GM12872 (cell line): ENCODE results near the gene PDZRN4.

ENCODE experiments used
- CTCF ChIP-seq: IDR thresholded peaks from 3 replicates; pipeline ENCODE4 v1.5.1; 2011; ENCODE audit warnings: low read depth, mild to moderate bottlenecking, low read length, moderate library complexity; ENCODE audit not compliant: insufficient read depth

PDZRN4 gene

DNA sequence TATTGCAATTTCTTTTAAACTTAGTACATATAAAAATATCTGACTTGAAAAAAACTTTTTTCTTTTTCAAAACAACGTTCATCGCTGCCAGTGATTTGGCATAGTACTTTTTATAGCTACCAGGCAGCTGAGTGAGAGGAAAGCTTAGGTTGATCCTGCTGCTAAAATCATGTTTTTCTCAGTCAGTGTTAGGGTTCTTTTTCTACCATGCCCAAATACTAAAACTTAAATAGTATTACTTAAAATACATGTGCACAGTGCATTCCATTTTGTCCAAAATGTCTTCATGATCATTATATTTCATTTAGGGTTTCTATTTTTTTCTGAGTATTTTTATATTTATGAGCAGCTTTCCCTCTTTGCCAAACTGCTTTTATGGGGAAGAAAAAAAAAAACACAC, 123.8 kb downstream of the PDZRN4 start:
- TF ChIP-seq CTCF = no peak

DNA sequence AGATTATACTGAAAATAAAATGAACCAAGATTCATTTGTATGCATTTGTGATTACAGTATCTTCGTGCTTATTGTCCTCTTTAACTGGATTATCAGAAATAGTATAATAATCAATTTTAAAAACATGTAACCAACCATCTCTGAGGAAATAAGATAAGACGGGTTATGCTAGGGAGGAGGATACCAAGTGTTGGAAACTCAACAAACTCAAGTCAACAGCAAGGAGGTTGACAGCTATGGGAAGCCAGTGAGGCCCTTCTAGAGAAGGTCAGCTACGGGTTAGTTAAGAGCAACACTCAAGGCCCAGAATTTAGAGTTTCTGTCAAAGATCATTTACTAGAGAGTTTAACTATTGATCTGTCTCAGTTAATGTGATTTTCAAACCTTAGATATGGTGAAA, 137.2 kb downstream of the PDZRN4 start:
- no peak for TF ChIP-seq CTCF

GRCh38 chr12:41327096-41327895, 139.2 kb downstream of the PDZRN4 start:
- TF ChIP-seq CTCF = no peak

- no peak for TF ChIP-seq CTCF
Measured at GRCh38 chr12:41333974-41334373, 145.9 kb downstream of the PDZRN4 start.

DNA sequence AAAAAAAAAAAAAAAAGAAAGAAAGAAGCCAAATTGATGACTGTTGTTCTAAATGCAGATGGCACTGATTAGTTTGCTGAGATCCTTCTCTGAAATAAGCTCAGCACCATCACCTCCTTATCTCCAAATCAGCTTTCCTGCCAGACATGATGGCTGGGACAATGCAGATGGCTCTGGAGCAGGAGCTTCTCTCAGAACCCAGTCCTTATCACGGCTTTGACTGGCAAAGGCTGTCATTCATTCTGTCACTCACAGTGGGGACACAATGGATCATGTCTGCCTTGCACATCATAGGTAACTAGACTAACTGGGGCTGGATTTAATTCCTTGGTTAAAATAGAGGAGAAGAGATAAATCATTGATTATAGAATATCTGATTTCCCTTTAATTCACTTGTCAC, 146.3 kb downstream of the PDZRN4 start:
- no peak for TF ChIP-seq CTCF

DNA sequence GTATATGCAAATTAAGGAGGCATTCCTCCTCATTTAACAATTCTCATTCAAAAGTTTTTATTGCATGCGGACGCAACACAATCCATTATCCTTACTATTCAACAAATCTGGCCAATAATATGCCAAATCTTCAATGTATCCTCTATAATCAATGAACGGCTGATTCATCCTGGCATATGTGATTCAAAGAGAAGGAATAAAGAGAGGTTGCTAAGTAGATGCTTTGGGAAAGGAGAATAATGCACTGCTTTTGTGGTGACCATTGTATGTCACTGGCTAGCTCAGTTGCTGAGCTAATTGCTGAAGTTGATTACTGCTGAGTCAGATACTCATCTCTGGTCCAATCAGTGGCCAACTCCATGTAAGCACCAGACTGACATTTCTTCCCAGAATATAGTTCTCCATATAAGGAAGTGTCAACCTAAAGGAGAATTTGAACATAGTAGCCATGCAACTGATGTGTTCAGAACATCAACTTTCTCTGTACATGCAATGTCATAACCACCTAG, 148.0 kb downstream of the PDZRN4 start:
- TF ChIP-seq CTCF = no peak

- TF ChIP-seq CTCF = no peak
Measured at GRCh38 chr12:41339784-41340183, 151.7 kb downstream of the PDZRN4 start.
